HG03025 (cell line): ENCODE results near the gene OPRD1.
"Not testable (repeated sequence)": the region's sequence is repeated elsewhere in the genome, so short reads cannot be mapped to it uniquely, and the experiment has no call there.

Experiments
- ATAC-seq: cut with Tn5 transposase; IDR thresholded peaks from one replicate; pipeline ENCODE4 v1.9.1; 2021; ENCODE audit warnings: mild to moderate bottlenecking, moderate library complexity; ENCODE audit not compliant: unreplicated experiment, low FRiP score

OPRD1 gene

DNA sequence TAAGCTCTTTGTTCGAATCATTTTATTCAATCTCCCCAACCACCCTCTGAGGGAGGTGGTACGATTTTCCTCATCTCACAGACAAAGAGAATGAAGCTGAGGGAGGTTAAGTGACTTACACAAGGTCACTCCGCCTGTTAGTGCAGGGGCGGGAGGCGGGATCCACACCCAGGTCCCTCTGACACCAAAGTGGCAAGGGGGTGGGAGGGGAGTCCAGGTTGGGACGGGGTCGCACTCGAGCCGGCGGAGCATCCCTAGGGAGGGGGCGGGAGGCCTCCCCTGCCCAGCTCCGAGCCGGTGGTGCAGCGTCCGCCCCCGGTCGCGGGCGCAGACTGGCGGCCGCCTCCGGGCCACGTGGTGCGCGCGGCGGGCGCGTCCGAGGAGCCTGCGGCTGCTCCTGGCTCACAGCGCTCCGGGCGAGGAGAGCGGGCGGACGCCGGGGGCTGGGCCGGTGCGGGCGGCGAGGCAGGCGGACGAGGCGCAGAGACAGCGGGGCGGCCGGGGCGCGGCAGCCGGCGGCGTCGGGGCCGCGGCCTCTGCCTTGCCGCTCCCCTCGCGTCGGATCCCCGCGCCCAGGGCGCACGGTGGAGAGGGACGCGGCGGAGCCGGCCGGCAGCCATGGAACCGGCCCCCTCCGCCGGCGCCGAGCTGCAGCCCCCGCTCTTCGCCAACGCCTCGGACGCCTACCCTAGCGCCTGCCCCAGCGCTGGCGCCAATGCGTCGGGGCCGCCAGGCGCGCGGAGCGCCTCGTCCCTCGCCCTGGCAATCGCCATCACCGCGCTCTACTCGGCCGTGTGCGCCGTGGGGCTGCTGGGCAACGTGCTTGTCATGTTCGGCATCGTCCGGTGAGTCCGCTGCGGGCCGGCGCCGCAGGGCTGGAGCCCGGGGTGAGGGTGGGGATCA is at the start of gene OPRD1:
OPRD1 (plus strand) TSS at position 405 of the 903 bp plus-strand sequence; CDS start at position 619, 214 bp downstream.
- ATAC-seq = no peak

DNA sequence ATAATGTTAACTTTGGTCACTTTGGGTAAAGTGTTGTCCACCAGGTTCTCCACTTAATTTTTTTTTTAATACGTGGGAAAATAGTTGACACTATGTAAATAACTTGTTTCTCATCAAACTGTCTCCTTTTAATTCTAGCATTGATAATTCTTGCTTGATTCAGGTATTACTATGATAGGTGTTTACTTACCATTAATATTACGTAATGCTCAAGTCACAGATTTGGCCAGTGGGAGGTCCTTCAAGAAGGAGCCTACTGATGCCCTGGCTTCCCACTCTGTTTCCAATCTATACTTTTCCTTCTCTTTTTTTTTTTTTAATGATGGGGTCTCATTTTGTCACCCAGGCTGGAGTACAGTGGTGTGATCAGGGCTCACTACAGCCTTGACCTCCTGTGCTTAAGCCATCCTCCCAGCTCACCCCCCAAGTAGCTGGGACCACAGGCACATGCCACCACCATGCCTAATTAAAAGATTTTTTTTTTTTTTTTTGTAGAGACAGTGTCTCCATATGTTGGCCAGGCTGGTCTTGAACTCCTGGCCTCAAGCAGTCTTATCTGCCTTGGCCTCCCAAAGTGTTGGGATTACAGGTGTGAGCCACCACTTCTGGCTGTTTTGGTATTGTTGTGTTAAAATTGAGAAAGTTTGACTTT is 45.3 kb upstream of the OPRD1 start:
- no peak for ATAC-seq

DNA sequence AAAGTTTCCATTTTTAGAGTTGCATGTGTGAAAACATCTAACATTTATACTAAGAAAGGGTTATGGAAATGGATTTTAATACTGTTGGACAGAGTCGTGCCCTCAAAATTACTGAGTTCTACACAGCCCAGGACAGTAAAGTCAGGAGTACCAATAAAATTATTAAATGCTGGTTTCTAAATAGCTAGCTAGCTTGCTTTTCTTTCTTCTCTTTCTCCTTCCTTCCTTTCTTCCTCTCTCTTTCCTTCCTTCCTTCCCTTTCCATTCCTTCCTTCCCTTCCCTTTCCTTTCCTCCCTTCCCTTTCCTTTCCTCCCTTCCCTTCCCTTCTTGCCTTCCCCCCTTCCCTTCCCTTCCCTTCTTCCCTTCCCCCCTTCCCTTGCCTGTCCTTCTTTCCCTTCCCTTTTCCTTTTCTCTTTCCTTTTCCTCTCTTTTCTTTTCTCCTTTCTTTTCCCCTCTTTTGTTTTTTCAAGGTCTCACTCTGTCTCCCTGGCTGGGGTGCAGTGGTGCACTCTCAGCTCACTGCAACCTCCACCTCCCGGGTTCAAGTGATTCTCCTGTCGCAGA is 41.3 kb upstream of the OPRD1 start:
- ATAC-seq = no peak

DNA sequence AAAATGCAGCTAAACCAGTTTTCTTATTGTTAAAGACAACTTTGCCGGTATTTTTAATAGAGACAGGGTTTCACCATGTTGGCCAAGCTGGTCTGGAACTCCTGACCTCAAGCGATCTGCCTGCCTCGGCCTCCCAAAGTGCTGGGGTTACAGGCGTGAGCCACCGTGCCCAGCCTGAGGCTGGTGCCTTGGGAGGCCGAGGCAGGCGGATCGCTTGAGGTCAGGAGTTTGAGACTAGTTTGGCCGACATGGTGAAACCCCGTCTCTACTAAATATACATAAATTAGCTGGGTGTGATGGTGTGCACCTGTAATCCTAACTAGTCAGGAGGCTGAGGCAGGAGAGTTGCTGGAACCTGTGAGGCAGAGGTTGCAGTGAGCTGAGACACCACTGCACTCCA is 40.0 kb upstream of the OPRD1 start:
- not testable (repeated sequence) for ATAC-seq

DNA sequence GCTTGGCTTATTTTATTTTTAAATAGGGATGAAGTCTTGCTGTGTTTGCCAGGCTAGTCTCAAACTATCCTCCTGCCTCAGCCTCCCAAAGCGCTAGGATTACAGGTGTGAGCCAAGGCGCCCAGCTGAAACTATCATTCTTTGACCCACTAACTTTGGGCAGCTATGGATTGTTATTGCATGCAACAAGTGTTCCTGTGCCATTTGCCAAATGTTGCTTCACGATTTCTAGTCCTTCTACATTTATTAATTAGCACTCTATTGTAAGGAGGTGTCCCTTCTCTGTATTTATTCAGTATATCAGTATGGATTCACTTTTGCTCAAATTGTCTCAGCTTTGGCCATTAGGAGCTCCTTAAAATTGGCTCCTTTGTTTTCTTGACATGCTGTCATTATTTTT is 38.9 kb upstream of the OPRD1 start:
- no peak for ATAC-seq

DNA sequence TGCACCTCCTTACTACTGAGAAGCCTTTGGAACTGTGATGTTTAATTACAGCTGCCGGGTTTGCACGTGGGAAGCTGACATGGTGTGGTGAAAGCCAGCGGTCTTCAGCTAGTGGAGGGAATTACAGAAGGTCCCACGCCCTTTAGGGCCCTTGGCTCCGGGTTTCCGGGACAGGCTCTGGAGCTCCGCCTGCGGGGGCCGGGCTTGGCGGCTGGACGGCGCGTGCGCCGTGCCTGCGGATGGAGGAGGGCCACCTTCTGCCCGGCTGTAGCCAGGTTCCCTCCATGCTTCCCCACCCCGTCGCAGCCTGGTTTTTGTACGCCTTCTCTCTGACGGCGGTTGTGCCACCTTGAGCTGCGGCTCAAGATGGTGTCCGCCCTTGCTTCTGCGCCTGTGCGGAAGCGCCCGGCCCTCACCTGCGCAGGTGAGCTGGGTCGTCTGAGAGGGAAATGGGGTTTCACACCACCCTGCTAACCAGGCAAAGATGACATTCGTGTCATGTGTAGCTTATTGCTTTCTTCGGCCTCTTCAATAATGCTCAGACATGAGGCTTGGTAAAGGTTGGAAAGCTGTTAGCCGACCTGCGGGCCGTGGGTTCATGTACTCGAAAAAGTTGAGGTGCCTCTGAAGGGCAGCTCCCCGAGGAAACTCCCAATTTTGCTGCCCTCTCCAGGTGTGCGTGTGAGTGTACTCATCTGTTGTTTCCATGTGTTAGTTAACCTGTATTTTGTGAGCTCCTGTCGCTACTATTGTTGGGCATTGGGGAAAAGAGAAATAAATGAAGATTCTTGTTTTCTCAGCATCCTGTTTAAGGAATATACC is 36.6 kb upstream of the OPRD1 start:
- no peak for ATAC-seq

DNA sequence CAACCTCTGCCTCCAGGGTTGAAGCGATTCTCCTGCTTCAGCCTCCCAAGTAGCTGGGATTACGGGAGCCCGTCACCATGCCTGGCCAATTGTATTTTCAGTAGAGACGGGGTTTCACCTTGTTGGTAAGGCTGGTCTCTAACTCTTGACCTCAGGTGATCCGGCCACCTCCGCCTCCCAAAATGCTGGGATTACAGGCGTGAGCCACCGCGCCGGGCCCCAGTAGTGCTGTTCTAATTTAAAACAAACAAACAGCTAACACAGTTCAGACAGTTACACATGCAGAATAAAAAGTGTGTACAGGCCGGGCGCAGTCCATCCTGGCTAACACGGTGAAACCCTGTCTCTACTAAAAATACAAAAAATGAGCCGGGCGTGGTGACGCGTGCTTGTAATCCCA is 35.6 kb upstream of the OPRD1 start:
- no peak for ATAC-seq

DNA sequence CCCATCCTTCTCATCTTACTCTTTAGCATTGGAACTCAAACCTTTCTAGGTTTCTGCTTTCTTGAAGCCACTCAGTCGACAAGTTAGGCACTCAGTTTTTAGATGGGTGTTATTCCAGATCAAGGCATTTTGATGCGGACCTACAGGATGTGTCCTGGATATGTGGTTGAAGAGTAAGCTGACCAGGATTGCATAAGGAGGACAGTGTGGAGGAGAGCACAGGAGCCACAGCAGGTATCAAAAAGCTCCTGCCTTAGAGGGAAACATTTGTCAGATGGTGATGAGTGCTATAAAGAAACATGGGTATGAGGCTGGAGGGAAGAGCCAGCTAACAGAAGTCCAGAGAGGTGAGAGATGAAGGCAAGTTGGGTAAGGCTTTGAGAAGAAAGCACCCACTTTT is 33.9 kb upstream of the OPRD1 start:
- ATAC-seq = no peak

DNA sequence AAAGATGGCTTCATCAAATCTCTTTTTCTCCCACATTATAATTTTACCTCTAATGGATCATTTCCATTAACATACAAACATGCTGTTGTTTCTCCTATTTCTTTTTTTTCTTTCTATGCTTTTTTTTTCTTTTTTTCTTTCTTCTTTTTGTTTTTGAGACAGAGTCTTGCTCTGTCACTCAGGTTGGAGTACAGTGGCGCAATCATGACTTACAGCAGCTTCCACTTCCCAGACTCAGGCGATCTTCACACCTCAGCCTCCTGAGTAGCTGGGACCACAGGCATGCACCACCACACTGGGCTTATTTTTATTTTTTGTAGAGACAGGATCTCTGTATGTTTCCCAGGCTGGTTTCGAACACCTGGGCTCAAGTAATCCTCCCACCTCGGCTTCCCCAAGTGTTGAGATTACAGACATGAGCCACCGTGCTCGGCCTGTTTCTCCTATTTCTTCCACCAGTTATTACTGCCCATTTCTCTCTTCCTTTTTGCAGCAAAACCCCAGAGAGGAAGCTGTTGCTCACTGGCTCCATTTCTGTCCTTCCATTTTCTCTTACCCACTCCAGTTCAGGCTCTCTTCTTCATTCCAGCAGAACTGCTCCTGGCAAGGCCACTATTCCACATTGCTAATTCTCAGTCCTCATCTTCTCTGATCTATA is 32.1 kb upstream of the OPRD1 start:
- ATAC-seq = no peak

DNA sequence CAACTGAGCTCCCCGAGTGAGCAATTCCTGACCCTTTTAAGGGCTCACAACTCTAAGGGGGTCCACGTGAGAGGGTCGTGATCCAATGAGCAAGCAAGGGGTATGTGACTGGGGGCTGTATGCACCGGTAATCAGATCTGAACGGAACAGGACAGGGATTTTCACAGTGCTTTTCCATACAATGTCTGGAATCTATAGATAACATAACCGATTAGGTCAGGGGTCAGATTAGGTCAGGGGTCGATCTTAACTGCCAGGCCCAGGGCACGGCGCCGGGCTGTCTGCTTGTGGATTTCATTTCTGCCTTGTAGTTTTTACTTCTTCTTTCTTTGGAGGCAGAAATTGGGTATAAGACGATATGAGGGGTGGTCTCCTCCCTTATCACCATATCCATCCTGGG is 30.7 kb upstream of the OPRD1 start:
- no peak for ATAC-seq

DNA sequence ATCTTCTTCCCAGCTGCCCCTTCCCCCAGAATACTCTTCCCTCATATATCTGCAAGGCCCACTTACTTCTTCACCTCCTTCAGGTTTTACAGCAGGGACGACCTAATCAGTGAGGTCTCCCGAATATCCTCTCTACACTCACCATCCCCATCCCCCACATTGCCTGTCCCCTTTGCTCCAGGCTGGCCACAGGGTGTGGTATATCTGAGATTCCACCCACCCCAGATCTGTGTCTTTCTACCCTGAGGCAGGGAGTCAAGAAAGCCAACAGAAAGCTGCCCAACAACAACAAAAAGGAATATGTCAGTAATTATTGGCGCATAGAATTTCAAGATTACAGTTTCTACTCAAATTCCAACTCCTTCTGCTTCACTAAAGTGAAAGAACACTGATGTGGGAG is 30.0 kb upstream of the OPRD1 start:
- no peak for ATAC-seq

DNA sequence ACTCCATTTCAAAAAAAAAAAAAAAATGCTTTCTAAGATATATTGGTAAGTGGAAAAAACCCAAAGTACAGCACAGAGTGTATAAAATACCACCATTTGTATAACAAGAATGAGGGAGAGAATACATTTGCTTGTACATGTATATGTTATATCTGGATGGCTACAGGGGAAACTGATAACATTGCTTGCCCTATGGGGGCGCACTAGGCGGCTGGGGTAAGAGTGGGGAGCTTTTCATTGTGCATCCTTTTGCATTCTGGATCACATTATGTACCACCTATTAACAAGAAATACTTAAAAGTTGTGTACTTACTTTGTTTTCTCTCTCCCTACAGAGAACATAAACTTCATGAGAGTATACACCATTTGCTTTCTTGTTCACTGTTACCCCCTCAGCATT is 28.6 kb upstream of the OPRD1 start:
- ATAC-seq = no peak

DNA sequence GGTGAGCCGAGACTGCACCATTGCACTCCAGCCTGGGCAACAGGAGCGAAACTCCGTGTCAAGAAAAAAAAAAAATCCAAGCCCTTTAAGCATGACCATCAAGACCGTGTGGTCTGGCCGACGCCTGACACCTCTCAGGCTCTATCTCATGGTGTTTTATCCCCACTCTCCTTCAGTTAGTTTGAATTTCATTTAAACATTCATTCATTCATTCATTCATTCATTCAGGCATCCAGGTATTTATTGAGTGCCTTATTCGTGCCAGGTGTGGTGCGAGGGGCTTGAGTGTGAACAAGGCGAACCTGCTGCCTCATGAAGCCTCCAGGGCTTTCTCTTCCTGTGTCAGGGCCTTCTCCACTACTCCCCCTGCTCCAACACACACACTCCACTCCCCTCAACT is 22.6 kb upstream of the OPRD1 start:
- no peak for ATAC-seq

DNA sequence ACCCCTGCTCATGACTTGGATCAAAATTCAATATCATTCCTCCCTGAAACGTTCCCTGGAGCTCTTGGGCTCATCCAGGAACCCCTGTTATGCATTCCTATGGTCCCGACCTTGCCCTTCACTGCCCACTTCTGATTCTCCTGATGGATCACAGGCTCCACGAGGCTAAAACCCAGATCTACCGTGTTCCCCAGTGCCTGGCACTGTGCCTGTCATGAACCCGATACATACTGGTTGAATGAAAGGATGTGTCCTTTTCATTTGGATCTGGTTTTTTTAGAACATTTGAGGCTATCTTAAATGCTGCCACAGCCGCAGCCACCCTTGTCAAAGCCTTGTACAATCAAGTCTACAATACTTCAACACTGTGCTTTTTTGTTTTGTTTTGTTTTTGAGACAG is 22.2 kb upstream of the OPRD1 start:
- ATAC-seq = no peak

DNA sequence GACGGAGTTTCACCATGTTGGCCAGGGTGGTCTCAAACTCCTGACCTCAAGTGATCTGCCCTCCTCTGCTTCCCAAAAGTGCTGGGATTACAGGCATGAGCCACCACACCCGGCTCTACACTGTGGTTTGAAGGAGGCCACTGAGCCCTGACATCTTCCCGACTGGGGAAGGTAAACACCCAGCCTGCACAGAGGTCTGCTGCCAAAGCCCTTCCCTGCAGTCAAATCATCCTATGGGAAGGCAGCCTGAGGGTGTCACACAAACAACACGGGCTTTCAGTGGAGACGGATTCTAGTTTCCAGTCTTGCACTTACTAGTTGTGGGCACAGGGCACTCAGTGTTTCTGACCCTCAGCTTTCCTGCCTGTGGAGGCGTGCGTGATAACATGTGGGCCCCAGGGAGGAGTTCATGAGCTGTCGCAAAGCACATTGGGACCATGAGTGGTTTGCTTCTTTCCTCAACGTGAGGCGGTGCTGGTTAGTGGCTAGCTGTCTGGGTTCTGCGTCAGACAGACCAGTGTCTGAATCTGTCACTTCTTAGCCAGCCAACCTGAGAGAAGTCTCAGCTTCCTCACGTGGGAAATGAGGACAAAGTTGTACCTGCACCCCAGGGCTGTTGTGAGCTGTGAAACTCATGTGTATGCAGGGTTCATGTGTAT is 21.5 kb upstream of the OPRD1 start:
- ATAC-seq = no peak

DNA sequence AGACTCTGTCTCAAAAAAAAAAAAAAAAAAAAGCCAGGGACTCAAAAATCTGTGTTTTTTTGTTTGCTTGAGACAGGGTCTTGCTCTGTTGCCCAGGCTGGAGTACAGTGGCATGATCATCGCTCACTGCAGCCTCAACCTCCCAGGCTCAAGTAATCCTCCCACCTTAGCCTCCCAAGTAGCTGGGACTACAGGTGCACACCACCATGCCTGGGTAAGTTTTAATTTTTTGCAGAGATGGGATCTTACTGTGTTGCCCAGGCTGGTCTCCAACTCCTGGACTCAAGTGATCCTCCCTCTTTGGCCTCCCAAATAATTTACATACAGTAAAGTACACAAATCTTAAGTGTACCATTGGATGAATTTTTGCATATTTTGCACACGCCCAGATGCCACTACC is 20.0 kb upstream of the OPRD1 start:
- not testable (repeated sequence) for ATAC-seq

DNA sequence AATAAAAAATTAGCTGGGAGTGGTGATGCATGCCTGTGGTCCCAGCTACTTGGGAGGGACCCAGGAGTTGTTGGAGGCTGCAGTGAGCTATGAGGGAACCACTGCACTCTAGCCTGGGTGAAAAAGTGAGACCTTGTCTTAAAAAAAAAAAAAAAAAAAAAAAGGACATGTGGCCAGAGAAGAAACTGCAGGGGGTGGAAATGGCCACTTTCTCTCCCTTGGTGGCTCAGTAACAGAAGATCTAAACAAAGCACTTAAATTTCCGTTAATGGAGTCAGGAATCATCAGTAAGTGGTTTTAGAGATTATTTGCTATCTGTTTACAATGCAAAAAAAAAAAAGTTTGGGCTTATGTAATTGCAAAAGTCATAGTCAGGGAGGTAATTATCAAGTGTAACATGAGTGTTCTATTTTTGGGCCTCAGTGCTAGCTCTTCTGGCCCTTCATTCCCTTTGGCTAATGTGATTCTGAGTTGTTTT is 19.3 kb upstream of the OPRD1 start:
- no peak for ATAC-seq

DNA sequence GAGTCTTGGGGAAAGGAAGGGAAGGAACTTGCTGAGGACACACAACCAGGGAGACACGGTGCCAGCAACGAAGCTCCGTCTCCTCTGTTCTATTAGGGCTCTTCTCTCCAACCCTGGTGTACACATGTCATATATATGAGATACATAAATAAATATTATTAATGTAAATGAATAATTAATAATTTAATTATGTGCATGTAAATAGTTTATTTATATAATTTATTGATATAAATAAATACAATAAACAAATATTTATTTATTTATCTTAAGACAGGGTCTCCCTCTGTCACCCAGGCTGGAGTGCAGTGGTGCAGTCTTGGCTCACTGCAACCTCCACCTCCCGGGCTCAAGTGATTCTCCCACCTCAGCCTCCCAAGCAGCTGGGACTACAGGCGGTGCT is 17.4 kb upstream of the OPRD1 start:
- not testable (repeated sequence) for ATAC-seq

DNA sequence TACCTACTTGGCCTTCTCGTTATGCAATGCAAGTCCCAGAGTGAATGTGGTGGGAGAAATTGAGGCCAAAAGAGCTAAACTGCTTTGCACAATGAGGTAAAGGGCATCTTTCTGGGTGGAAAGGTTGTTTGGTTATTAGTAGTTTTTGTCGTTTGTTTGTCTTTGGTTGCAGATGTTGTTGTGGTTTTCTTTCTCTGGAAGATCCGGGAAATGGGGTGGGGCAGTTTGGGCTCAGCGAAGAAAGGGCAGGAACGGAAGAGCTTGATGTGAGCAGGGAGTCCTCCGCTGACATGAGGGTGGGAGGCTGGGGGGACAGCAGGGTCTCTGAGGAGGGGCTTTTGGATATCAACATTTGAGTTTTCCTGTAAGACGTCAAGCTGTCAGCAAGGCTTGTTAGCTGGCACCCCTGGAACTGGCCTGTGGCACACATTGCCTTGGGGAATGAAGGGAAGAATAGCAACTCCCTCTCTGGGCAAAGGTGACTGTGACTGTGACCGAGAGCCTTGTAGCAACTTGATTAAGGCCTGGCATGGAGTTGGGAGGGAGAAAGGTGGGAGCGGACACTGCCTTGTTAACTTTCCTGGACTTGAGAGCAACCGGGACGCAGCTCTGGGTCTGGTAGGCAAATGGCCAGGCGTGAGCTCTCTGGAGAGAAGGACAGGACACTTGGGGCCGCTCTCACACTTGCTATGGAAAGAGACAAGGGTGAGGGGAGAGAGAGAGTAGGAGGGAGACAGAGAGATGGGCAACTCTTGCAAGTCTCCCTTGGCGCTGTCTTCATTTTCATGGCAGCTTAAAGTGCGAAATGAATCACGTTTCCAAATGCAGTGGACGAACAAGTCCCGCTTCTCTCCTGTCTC is 15.4 kb upstream of the OPRD1 start:
- no peak for ATAC-seq
